GM12878 (cell line): Measurements from ENCODE around the gene SLC6A7. TPM values are rescaled to one million over a fixed set of nuclear protein-coding genes. Genes with fewer than 3 reads are reported as not detected.

Experiments
- ATAC-seq: fragments of 200-7000 bp; cut with Tn5 transposase; 3 replicates; pipeline ENCODE4 v1.9.1; 2020; ENCODE audit warnings: mild to moderate bottlenecking, moderate library complexity
- BruUV-seq: library from RNA; stranded (reverse); fragments of 400-500 nt; replicated peaks from 2 replicates; lab custom pipeline; 2021; lab: Mats Ljungman, UMichigan
- CTCF ChIA-PET: fragments of 300-600 bp; sonication (Branson Sonifier 250); formaldehyde crosslinking; extraction: SDS; loops from one replicate; lab custom pipeline; 2021; ENCODE audit warnings: inconsistent platforms; lab: Yijun Ruan, JAX
- POLR2A ChIA-PET: fragments of 350-600 bp; formaldehyde crosslinking; extraction: SDS; loops from one replicate; lab custom pipeline; 2021; ENCODE audit warnings: inconsistent platforms; lab: Charles Lee
- RAD21 ChIA-PET: fragments of 300-600 bp; sonication (Branson Sonifier 250); formaldehyde crosslinking; loops from one replicate; lab custom pipeline; 2023; ENCODE audit warnings: antibody characterized with exemption; ENCODE audit not compliant: unreplicated experiment; lab: Charles Lee
- SMC1A ChIA-PET: fragments of 300-600 bp; sonication (Branson Sonifier 250); formaldehyde crosslinking; loops from one replicate; lab custom pipeline; 2023; ENCODE audit not compliant: unreplicated experiment, uncharacterized antibody; lab: Charles Lee
- DNase-seq: peaks from one replicate; pipeline ENCODE4 v3.0.0-alpha.2; 2011; ENCODE audit warnings: low read depth, low spot score
- FAIRE-seq: peaks from 3 replicates; lab custom pipeline; 2011; peaks lifted over from hg19 to GRCh38; lab: Jason Lieb, UNC
- H2AFZ ChIP-seq: 2 replicates; pipeline ENCODE4 v1.6.0; 2011; ENCODE audit warnings: low read depth, low read length, control low read depth; ENCODE audit not compliant: control insufficient read depth
- H3K27ac ChIP-seq: 2 replicates; pipeline ENCODE4 v1.5.1; 2011; ENCODE audit warnings: control low read depth; ENCODE audit not compliant: control insufficient read depth, insufficient read depth
- H3K27me3 ChIP-seq, 2 experiments: replicated peaks in 1 of 2; 2 replicates each; pipeline versions ENCODE4 v1.6.0 to v1.6.1; 2011; ENCODE audit warnings: low read length in 1 of 2; ENCODE audit not compliant: control insufficient read depth in 2 of 2, insufficient read depth in 2 of 2
- H3K36me3 ChIP-seq, 2 experiments: 2 replicates each; pipeline ENCODE4 v1.5.1; 2011; ENCODE audit warnings: low read length in 1 of 2; ENCODE audit not compliant: control insufficient read depth in 2 of 2, insufficient read depth in 2 of 2
- H3K4me1 ChIP-seq: 2 replicates; pipeline ENCODE4 v1.6.1; 2011; ENCODE audit warnings: mild to moderate bottlenecking, low read length, moderate library complexity, mixed read lengths; ENCODE audit not compliant: control insufficient read depth, insufficient read depth
- H3K4me2 ChIP-seq: 2 replicates; pipeline ENCODE4 v1.6.0; 2011; ENCODE audit warnings: control low read depth; ENCODE audit not compliant: control insufficient read depth, insufficient read depth
- H3K4me3 ChIP-seq: fragments of 200-600 bp; sonication (generic); 2 replicates; pipeline ENCODE4 v1.5.1; 2016
- H3K79me2 ChIP-seq: 2 replicates; pipeline ENCODE4 v1.6.0; 2011; ENCODE audit warnings: low read length; ENCODE audit not compliant: control insufficient read depth, insufficient read depth
- H3K9ac ChIP-seq: 2 replicates; pipeline ENCODE4 v1.8.0; 2011; ENCODE audit warnings: low read length, control low read depth, mixed read lengths; ENCODE audit not compliant: control insufficient read depth, insufficient read depth
- H3K9me3 ChIP-seq: replicated peaks from 3 replicates; pipeline ENCODE4 v1.5.1; 2011; ENCODE audit warnings: mild to moderate bottlenecking, low read length; ENCODE audit not compliant: control insufficient read depth, insufficient read depth
- H4K20me1 ChIP-seq: 2 replicates; pipeline ENCODE4 v1.6.0; 2011; ENCODE audit not compliant: control insufficient read depth, insufficient read depth
- KLF5 ChIP-seq: fragments of 450-650 bp; IDR thresholded peaks from 2 replicates; pipeline ENCODE4 v1.6.1; 2014; ENCODE audit warnings: mild to moderate bottlenecking; ENCODE audit not compliant: partially characterized antibody
- MEF2A ChIP-seq: IDR thresholded peaks from 2 replicates; pipeline ENCODE4 v1.6.1; 2011; ENCODE audit warnings: low read depth, mild to moderate bottlenecking, low read length, moderate library complexity; ENCODE audit not compliant: insufficient read depth
- NFIC ChIP-seq: IDR thresholded peaks from 2 replicates; pipeline ENCODE4 v1.6.1; 2012; ENCODE audit warnings: low read depth, mild to moderate bottlenecking, inconsistent platforms, low read length, moderate library complexity
- RB1 ChIP-seq: fragments of 450-650 bp; formaldehyde crosslinking; IDR thresholded peaks from 2 replicates; pipeline ENCODE4 v1.6.1; 2017; ENCODE audit warnings: mild to moderate bottlenecking, borderline replicate concordance
- ZNF274 ChIP-seq: IDR thresholded peaks from one replicate; pipeline ENCODE4 v1.8.0; 2011; ENCODE audit not compliant: insufficient read length, insufficient read depth
- WGBS: methylation state at CpG from one replicate; pipeline ENCODE4 v1.1.6; 2016; ENCODE audit warnings: low lambda C conversion rate; ENCODE audit not compliant: insufficient replicate concordance, insufficient coverage; ENCODE audit errors: missing lambda C conversion rate; 5-methylcytosine and 5-hydroxymethylcytosine counted together
- in situ Hi-C: fragments of 300-500 bp; cut with MboI; formaldehyde crosslinking; loops from 9 replicates; pipeline ENCODE4 v1.14.3; 2018; ENCODE audit warnings: mixed read lengths
- intact Hi-C: fragments of 100-400 bp; cut with micrococcal nuclease; formaldehyde crosslinking; loops from one replicate; pipeline ENCODE4 v1.14.2; 2022; ENCODE audit not compliant: unreplicated experiment
- polyA plus RNA-seq, 11 experiments: library from polyadenylated mRNA; depleted of rRNA in 4 of 11; unstranded in 6 of 11; stranded (reverse) in 5 of 11; fragments of >200 nt; fragmentation: Nextera tagmentation in 4 of 11; fragmentation: Illumina TruSeq in 1 of 11; extraction: Ambion mirVana in 4 of 11; extraction: Trizol in 1 of 11; gene quantifications; 1 replicate in 1 of 11; 2 replicates in 10 of 11; pipeline versions ENCODE4 v1.2.1 to v1.2.3, GENCODE V29; 2011 to 2016; ENCODE audit warnings: inconsistent platforms in 2 of 11, missing spikeins in 2 of 11, low read depth in 1 of 11
- total RNA-seq, 4 experiments: library from RNA; depleted of rRNA in 3 of 4; stranded (reverse); fragments of >200 nt in 3 of 4; fragmentation: Illumina TruSeq in 1 of 4; extraction: Trizol in 1 of 4; gene quantifications; 2 replicates each; pipeline versions ENCODE4 v1.2.1 to v1.2.3, GENCODE V29; 2013 to 2021
- TF ChIP-seq, protein P1 (sequence below): IDR thresholded peaks from 2 replicates; pipeline ENCODE4 v1.6.1; 2011; ENCODE audit warnings: borderline replicate concordance, low read depth, mild to moderate bottlenecking, moderate library complexity, low read length; ENCODE audit not compliant: insufficient read depth, poor library complexity, severe bottlenecking

Gene SLC6A7
- total and polyA plus RNA-seq, 10 of the 15 experiments (the other 5 are each of a cell fraction or from before 2014, with no cell fraction given) = 0.01 to 0.15 (median 0.06) TPM; not detected in 7

DNA sequence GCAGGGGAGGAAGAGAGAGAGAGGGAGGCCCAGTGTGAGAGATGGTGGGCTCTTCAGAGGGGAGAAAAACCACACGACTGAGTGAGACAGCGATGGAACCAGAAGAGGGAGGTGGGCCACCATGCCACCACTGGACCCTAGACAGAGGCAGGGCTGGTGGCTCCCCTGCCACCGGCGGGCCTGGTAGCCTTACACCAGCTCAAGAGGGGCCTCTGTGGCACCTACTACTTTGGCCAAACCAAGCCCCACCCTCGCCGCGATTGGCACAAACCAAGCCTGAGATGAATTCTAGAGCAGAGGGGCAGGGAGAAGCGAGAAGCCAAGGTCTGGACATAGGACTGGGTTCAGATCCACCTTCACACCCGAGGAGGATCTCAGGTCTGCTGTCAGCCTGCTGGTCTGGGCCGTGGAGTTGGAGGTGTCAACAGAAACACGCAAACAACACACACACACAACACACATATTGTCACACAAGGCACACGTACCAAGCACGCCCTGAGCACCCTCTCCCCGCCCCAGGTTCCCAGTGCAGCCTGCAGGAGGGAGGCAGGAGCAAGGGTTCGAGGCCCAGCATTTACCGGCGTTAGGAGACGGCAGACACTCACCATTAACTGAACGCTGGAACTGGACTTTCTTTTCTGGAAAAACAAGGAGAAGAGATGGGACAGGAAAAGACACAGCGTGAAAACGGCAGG, 49.4 kb downstream of the SLC6A7 start:
- Histone ChIP-seq H3K4me2 (no peak overlapping the region), H3K36me3 (no peaks in the 10 kb centered on the region), H3K4me1 (no peaks in the 10 kb centered on the region), H3K27me3 (no peaks in the 10 kb centered on the region; a peak in 1 of 4 replicates), H3K79me2 (no peaks in the 10 kb centered on the region), H3K4me3 (no peak overlapping the region), H2AFZ (no peak overlapping the region), H3K27ac (no peak overlapping the region), H3K9ac (no peak overlapping the region), H4K20me1 (no peaks in the 10 kb centered on the region), H3K9me3 (no peaks in the 10 kb centered on the region)
- in situ Hi-C loops = no loop called here
- SMC1A ChIA-PET = no interaction called here
- WGBS = 40% methylated on average over 21 of the region's 21 CpGs
- TF ChIP-seq, protein P1, sequence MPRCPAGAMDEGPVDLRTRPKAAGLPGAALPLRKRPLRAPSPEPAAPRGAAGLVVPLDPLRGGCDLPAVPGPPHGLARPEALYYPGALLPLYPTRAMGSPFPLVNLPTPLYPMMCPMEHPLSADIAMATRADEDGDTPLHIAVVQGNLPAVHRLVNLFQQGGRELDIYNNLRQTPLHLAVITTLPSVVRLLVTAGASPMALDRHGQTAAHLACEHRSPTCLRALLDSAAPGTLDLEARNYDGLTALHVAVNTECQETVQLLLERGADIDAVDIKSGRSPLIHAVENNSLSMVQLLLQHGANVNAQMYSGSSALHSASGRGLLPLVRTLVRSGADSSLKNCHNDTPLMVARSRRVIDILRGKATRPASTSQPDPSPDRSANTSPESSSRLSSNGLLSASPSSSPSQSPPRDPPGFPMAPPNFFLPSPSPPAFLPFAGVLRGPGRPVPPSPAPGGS = no peak
- TF ChIP-seq NFIC = no peak
- no peak for TF ChIP-seq ZNF274
- TF ChIP-seq RB1 = no peak
- no peak for TF ChIP-seq MEF2A
- TF ChIP-seq KLF5 = no peak
- BruUV-seq = no TSS peak
- intact Hi-C loops = no loop called here
- DNase-seq = no peak
- FAIRE-seq = no peak
- POLR2A ChIA-PET = no interaction called here
- ATAC-seq = no peak
- RAD21 ChIA-PET = no interaction called here
- CTCF ChIA-PET = no interaction called here
